Endothelial cell of umbilical vein (primary cell): ENCODE measurements around the gene DDX27. TPM values are rescaled to one million over a fixed set of nuclear protein-coding genes. Genes with fewer than 3 reads are reported as not detected.

Experiments used
- BruUV-seq: library from RNA; stranded (reverse); fragments of 400-500 nt; replicated peaks from 2 replicates; lab custom pipeline; 2021; lab: Mats Ljungman, UMichigan
- CTCF ChIA-PET: fragments of 300-600, 350-600 bp; sonication (Branson Sonifier 250); formaldehyde crosslinking; loops from one replicate; lab custom pipeline; 2021; ENCODE audit warnings: antibody characterized with exemption, inconsistent platforms; lab: Charles Lee
- POLR2A ChIA-PET: fragments of 300-600, 350-600 bp; sonication (Branson Sonifier 250); formaldehyde crosslinking; loops from one replicate; lab custom pipeline; 2021; ENCODE audit warnings: antibody characterized with exemption, inconsistent platforms; lab: Charles Lee
- DNase-seq: peaks from one replicate; pipeline ENCODE4 v3.0.0-alpha.2; 2011; ENCODE audit warnings: low read depth, low spot score
- FAIRE-seq: peaks from 2 replicates; lab custom pipeline; 2011; peaks lifted over from hg19 to GRCh38; lab: Jason Lieb, UNC
- H2AFZ ChIP-seq: 2 replicates; pipeline ENCODE4 v1.6.0; 2012; ENCODE audit warnings: low read depth, low read length, control low read depth, inconsistent platforms
- H3K27ac ChIP-seq: 2 replicates; pipeline ENCODE4 v1.5.1; 2011; ENCODE audit warnings: low read depth, mild to moderate bottlenecking, control low read depth, low read length, moderate library complexity; ENCODE audit not compliant: insufficient read depth
- H3K27me3 ChIP-seq, 2 experiments: 2 replicates each; pipeline versions ENCODE4 v1.6.0 to v1.6.1; 2011; ENCODE audit warnings: low read length in 2 of 2, mixed read lengths in 1 of 2; ENCODE audit not compliant: control insufficient read depth in 2 of 2, insufficient read depth in 2 of 2
- H3K36me3 ChIP-seq, 2 experiments: 2 replicates in 1 of 2; 3 replicates in 1 of 2; pipeline ENCODE4 v1.5.1; 2011; ENCODE audit warnings: low read length in 2 of 2, mild to moderate bottlenecking in 1 of 2, moderate library complexity in 1 of 2; ENCODE audit not compliant: control insufficient read depth in 2 of 2, insufficient read depth in 2 of 2; ENCODE audit errors: extremely low read depth in 1 of 2
- H3K4me1 ChIP-seq: 3 replicates; pipeline ENCODE4 v1.5.1; 2011; ENCODE audit warnings: mild to moderate bottlenecking, low read length; ENCODE audit not compliant: control insufficient read depth, insufficient read depth; ENCODE audit errors: extremely low read depth
- H3K4me2 ChIP-seq: 2 replicates; pipeline ENCODE4 v1.6.1; 2011; ENCODE audit warnings: low read length, control low read depth, mixed read lengths; ENCODE audit not compliant: insufficient read depth
- H3K4me3 ChIP-seq, 3 experiments: fragments of 200-600 bp in 1 of 3; sonication (generic), shearing (Covaris generic) in 1 of 3; replicated peaks in 1 of 3; 2 replicates each; pipeline ENCODE4 v1.5.1; 2011 to 2016; ENCODE audit warnings: control low read depth in 3 of 3, low read length in 3 of 3, mild to moderate bottlenecking in 2 of 3, inconsistent platforms in 1 of 3, low read depth in 1 of 3, moderate library complexity in 1 of 3; ENCODE audit not compliant: insufficient read depth in 1 of 3
- H3K79me2 ChIP-seq: 2 replicates; pipeline ENCODE4 v1.6.0; 2012; ENCODE audit warnings: low read length, inconsistent platforms; ENCODE audit not compliant: control insufficient read depth, insufficient read depth
- H3K9ac ChIP-seq: replicated peaks from 2 replicates; pipeline ENCODE3; 2011; ENCODE audit warnings: low read length, control low read depth; ENCODE audit not compliant: insufficient read depth; ENCODE audit errors: extremely low read depth
- H3K9me1 ChIP-seq: replicated peaks from 3 replicates; pipeline ENCODE4 v1.6.0; 2011; ENCODE audit warnings: mild to moderate bottlenecking, low read length; ENCODE audit not compliant: control insufficient read depth, insufficient read depth; ENCODE audit errors: extremely low read depth
- H3K9me3 ChIP-seq: replicated peaks from 2 replicates; pipeline ENCODE4 v1.5.1; 2012; ENCODE audit warnings: low read length, inconsistent platforms; ENCODE audit not compliant: control insufficient read depth, insufficient read depth
- H4K20me1 ChIP-seq: replicated peaks from 2 replicates; pipeline ENCODE3; 2011; ENCODE audit warnings: mild to moderate bottlenecking, low read length; ENCODE audit not compliant: control insufficient read depth, insufficient read depth; ENCODE audit errors: extremely low read depth
- CTCF ChIP-seq, 2 donors: IDR thresholded peaks; 1 replicate in 1 of 2; 2 replicates in 1 of 2; pipeline ENCODE4 v1.5.1; 2011; ENCODE audit warnings: low read length in 2 of 2, mild to moderate bottlenecking in 2 of 2, moderate library complexity in 2 of 2, control low read depth in 1 of 2, inconsistent platforms in 1 of 2, low read depth in 1 of 2; ENCODE audit not compliant: insufficient read depth in 1 of 2; ENCODE audit errors: extremely low read depth in 1 of 2
- EZH2 ChIP-seq: IDR thresholded peaks from 2 replicates; pipeline ENCODE4 v1.6.1; 2012; ENCODE audit warnings: borderline replicate concordance, low read depth, mild to moderate bottlenecking, moderate library complexity, low read length, inconsistent platforms; ENCODE audit not compliant: severe bottlenecking
- FOS ChIP-seq: IDR thresholded peaks from 2 replicates; pipeline ENCODE4 v1.6.1; 2011; ENCODE audit warnings: mild to moderate bottlenecking, low read length, moderate library complexity, borderline replicate concordance; ENCODE audit not compliant: insufficient read depth
- GATA2 ChIP-seq: IDR thresholded peaks from 2 replicates; pipeline ENCODE4 v1.7.0; 2011; ENCODE audit warnings: low read depth, mild to moderate bottlenecking, moderate library complexity, mixed read lengths, low read length; ENCODE audit not compliant: insufficient read length, insufficient read depth
- JUN ChIP-seq: IDR thresholded peaks from 2 replicates; pipeline ENCODE4 v1.6.1; 2011; ENCODE audit warnings: borderline replicate concordance, low read depth; ENCODE audit not compliant: insufficient read length, insufficient read depth
- MAX ChIP-seq: IDR thresholded peaks from 2 replicates; pipeline ENCODE4 v1.6.1; 2011; ENCODE audit not compliant: insufficient read depth, insufficient read length
- MYC ChIP-seq: IDR thresholded peaks from one replicate; pipeline ENCODE4 v1.6.1; 2011; ENCODE audit warnings: mild to moderate bottlenecking, low read depth, low read length
- POLR2A ChIP-seq: IDR thresholded peaks from 2 replicates; pipeline ENCODE4 v1.6.1; 2012; ENCODE audit warnings: low read depth, mild to moderate bottlenecking, control low read depth, low read length
- POLR2AphosphoS5 ChIP-seq: IDR thresholded peaks from 2 replicates; pipeline ENCODE4 v1.6.1; 2012; ENCODE audit warnings: low read depth, mild to moderate bottlenecking, control low read depth, low read length, moderate library complexity; ENCODE audit not compliant: insufficient read depth
- dilution Hi-C: fragments of 300-500 bp; cut with MboI; formaldehyde crosslinking; loops from one replicate; pipeline ENCODE4 v1.15.0; 2019; ENCODE audit warnings: low sequenced_read_pairs; ENCODE audit not compliant: extremely low pct_ligation_motif_present
- intact Hi-C: fragments of 100-400 bp; cut with micrococcal nuclease; formaldehyde crosslinking; loops from one replicate; pipeline ENCODE4 v1.10.0; 2022
- polyA plus RNA-seq, 4 experiments: library from polyadenylated mRNA; depleted of rRNA in 3 of 4; stranded (reverse) in 3 of 4; unstranded in 1 of 4; fragments of >200 nt; gene quantifications; 2 replicates each; pipeline versions ENCODE4 v1.2.1 to v1.2.3, GENCODE V29; 2011 to 2012; ENCODE audit warnings: missing spikeins in 1 of 4
- total RNA-seq: library from RNA; stranded (reverse); gene quantifications from 2 replicates; pipeline ENCODE4 v1.2.3, GENCODE V29; 2021

DDX27 gene
- total and polyA plus RNA-seq, 2 donors (not counting 3 experiments of a cell fraction or from before 2014, with no cell fraction given) = 24.0 to 25.7 TPM

- dilution Hi-C loops = no loop called here
Measured at GRCh38 chr20:49181265-49181877, 37.8 kb upstream of the DDX27 start.

More at GRCh38 chr20:49181265-49181877, 37.8 kb upstream of the DDX27 start:
- BruUV-seq = no TSS peak
- intact Hi-C loops = no loop called here
- no peak overlapping the region for H2AFZ ChIP-seq
- no peaks in the 10 kb centered on the region for H3K9me3 ChIP-seq
- no peak overlapping the region for H3K27ac ChIP-seq
- no peak overlapping the region for H3K4me2 ChIP-seq
- H3K4me1 ChIP-seq = peaks cover 10% of the 10 kb centered on the region
- peaks cover 11% of the 10 kb centered on the region for H4K20me1 ChIP-seq
- H3K27me3 ChIP-seq = no peaks in the 10 kb centered on the region
- TF ChIP-seq MYC (no peak), CTCF (IDR thresholded peaks at IDR 0.05; ENCODE audit: extremely low read depth in 1 of 2, insufficient read depth in 1 of 2, low read depth in 1 of 2, low read length in 2 of 2) (no peak), JUN (no peak), GATA2 (no peak), FOS (no peak), EZH2 (no peak), POLR2AphosphoS5 (no peak), MAX (no peak), POLR2A (no peak)
- H3K9me1 ChIP-seq = no peaks in the 10 kb centered on the region
- POLR2A ChIA-PET = interaction anchor here (0.6 kb wide), 1 partner anchor 36 kb away, joined by 3 read pairs; no protein-coding TSS in a partner anchor
- DNase-seq (no peak), FAIRE-seq (no peak)
- H3K36me3 ChIP-seq = peaks cover 0 to 3% of the 10 kb centered on the region in 2 experiments
- no peak overlapping the region for H3K9ac ChIP-seq
- CTCF ChIA-PET = interaction anchor here (1.0 to 4.6 kb wide), 6 partner anchors 14 to 48 kb away, joined by 3 to 23 read pairs (median 10); no protein-coding TSS in a partner anchor
- peaks cover 85% of the 10 kb centered on the region for H3K79me2 ChIP-seq
- no peak overlapping the region for H3K4me3 ChIP-seq
